GM12891 (cell line): ENCODE results near the gene SVOPL.

Experiments used
- DNase-seq: peaks from one replicate; pipeline ENCODE4 v3.0.0; 2011; ENCODE audit warnings: low spot score; ENCODE audit not compliant: insufficient read length
- FAIRE-seq: peaks from 2 replicates; lab custom pipeline; 2011; peaks lifted over from hg19 to GRCh38; lab: Jason Lieb, UNC
- PAX5 ChIP-seq: IDR thresholded peaks from 2 replicates; pipeline ENCODE4 v1.6.1; 2011; ENCODE audit warnings: low read length, moderate library complexity, mild to moderate bottlenecking; ENCODE audit not compliant: insufficient read depth, severe bottlenecking
- POLR2A ChIP-seq: IDR thresholded peaks from 2 replicates; pipeline ENCODE4 v1.6.1; 2011; ENCODE audit warnings: low read depth, low read length, control low read depth
- POLR2AphosphoS5 ChIP-seq: IDR thresholded peaks from 2 replicates; pipeline ENCODE4 v1.6.1; 2011; ENCODE audit warnings: low read depth, low read length, control low read depth
- POU2F2 ChIP-seq: IDR thresholded peaks from 2 replicates; pipeline ENCODE4 v1.6.1; 2011; ENCODE audit warnings: low read depth, mild to moderate bottlenecking, control low read depth, low read length, moderate library complexity
- SPI1 ChIP-seq: IDR thresholded peaks from 2 replicates; pipeline ENCODE4 v1.6.1; 2011; ENCODE audit warnings: low read depth, low read length, control low read depth
- TAF1 ChIP-seq: IDR thresholded peaks from 2 replicates; pipeline ENCODE4 v1.6.1; 2011; ENCODE audit warnings: low read depth, low read length, control low read depth

The SVOPL gene

DNA sequence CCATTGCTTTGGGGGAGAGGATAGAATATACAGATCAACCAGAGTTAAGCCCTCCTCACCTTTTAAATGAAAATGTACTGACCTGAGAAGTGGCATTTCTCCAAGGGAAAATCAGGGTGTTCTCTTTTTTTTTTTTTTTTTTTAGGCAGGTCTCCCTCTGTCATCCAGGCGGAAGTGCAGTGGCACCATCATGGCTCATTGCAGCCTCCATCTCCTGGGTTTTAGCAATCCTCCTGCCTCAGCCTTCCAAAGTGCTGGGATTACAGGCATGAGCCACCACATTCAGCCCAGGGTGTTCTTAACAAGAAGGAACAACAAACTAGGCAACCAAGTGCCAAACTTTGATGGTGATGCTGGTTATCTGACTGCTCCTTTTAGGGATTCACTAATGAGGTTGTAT is 111.0 kb downstream of the SVOPL start:
- TF ChIP-seq POLR2A (no peak), POLR2AphosphoS5 (no peak), TAF1 (no peak), SPI1 (no peak), PAX5 (no peak), POU2F2 (no peak)
- FAIRE-seq: no peak

GRCh38 chr7:138588986-138589385 is 112.2 kb downstream of the SVOPL start:
- FAIRE-seq (no peak), DNase-seq (no peak)
- TF ChIP-seq POU2F2 (no peak), SPI1 (no peak), PAX5 (no peak), POLR2AphosphoS5 (no peak), TAF1 (no peak), POLR2A (no peak)

More for the DNA sequence above, 111.0 kb downstream of the SVOPL start:
- DNase-seq: no peak

- FAIRE-seq (no peak), DNase-seq (no peak)
- no peak for TF ChIP-seq TAF1
- no peak for TF ChIP-seq POU2F2
- no peak for TF ChIP-seq POLR2A
Observed at GRCh38 chr7:138587485-138587884, 113.7 kb downstream of the SVOPL start.

DNA sequence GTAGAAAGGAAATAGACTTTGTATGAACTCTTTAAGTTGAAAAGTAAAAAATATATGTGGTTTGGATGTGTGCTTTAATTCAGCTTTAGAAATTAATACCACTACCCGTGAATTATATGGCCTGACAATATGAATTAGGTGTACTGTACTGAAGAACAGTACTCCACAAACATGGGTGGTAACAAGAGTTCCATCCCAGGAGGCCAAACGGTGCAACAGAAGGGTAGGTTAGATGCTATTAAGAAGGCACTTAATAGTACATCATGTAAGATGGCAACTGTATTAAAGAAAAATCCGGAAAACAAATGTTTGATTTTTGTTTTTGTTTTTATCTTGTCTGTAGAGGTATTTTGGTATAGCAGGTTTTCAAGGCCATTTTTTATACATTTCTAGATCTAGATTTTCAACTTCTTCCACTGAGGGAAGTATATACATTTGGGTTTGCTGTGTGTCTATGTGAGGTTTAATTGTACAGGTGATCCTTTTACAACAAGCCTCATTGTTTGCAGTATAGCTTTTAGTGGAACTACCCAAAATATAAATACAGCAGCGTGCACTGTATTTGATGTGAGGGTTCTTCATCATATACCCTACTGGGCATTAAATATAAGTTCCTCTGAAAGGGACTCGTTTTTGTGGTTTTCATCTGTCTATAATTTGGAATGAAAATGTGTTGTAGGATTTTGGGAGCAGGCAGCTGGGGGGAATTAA is 115.7 kb downstream of the SVOPL start:
- TF ChIP-seq POLR2AphosphoS5 (no peak), POLR2A (no peak), PAX5 (no peak), SPI1 (no peak), POU2F2 (no peak), TAF1 (no peak)
- no peak for DNase-seq
- FAIRE-seq: no peak

DNA sequence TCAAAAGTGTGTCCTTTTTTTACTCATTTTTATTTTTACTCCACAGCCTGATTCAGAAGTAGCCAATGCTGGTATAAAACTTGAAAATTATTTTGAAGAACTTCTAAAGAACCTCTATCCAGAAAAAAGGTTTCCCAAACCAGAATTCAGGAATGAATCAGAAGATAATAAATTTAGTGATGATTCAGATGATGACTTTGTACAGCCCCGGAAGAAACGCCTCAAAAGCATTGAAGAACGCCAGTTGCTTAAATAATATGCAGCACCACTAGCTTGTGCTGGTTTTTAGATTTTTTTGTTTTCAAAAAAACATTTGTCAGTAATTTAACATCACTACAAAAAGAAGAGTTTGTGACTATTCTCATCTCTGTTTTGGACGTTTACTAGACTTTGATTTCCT is 116.5 kb downstream of the SVOPL start:
- TF ChIP-seq POU2F2 (no peak), SPI1 (no peak), POLR2A (no peak), PAX5 (no peak), POLR2AphosphoS5 (no peak), TAF1 (no peak)
- DNase-seq: no peak
- FAIRE-seq: no peak

- DNase-seq: no peak
- FAIRE-seq: no peak
- TF ChIP-seq POU2F2 (no peak), POLR2AphosphoS5 (no peak), TAF1 (no peak), PAX5 (no peak), POLR2A (no peak), SPI1 (no peak)
Observed at GRCh38 chr7:138584283-138584682, 116.9 kb downstream of the SVOPL start.

DNA sequence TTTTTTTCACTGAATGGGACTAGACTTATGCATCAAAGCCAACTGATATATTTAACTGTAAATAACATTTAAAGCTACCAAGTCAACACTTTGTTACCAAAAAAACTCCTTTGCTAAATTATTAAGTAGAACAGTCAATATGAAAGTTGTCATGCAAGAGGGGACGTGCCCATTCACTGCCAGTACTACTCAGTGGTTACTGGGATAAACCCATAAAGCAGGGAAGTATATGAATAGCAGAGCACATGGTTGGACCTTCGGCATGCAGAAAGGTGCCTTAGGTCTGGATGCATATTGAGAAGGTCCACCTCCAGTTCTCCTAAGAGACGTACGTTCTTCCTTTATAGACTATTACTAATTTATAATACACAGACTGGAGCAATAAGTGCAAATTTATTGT is 120.1 kb downstream of the SVOPL start:
- no peak for FAIRE-seq
- DNase-seq: no peak
- no peak for TF ChIP-seq SPI1
- no peak for TF ChIP-seq POLR2AphosphoS5
- TF ChIP-seq POU2F2: no peak
- no peak for TF ChIP-seq TAF1
- no peak for TF ChIP-seq POLR2A
- TF ChIP-seq PAX5: no peak

DNA sequence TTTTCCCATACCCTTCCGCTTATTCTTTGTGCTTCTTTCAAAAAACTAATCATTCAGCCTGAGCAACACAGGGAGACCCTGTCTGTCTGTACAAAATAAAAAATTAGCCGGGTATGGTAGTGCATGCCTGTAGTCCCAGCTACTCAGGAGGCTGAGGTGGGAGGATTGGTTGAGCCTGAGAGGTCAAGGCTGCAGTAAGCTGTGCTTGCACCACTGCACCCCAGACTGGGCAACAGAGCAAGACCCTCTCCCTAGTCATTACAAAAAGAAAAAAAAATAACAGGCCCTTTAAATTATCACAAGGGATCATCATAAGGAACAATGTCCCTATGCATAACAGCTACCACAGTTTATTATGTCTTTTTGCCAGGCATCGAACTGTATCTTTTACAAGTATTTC is 121.5 kb downstream of the SVOPL start:
- FAIRE-seq (no peak), DNase-seq (no peak)
- no peak for TF ChIP-seq TAF1
- TF ChIP-seq PAX5: no peak
- no peak for TF ChIP-seq SPI1
- no peak for TF ChIP-seq POLR2A
- no peak for TF ChIP-seq POLR2AphosphoS5
- no peak for TF ChIP-seq POU2F2

GRCh38 chr7:138579136-138579535 is 122.0 kb downstream of the SVOPL start:
- no peak for FAIRE-seq
- DNase-seq: no peak
- TF ChIP-seq POU2F2 (no peak), POLR2AphosphoS5 (no peak), PAX5 (no peak), TAF1 (no peak), POLR2A (no peak), SPI1 (no peak)

GRCh38 chr7:138575897-138576428 is 125.2 kb downstream of the SVOPL start:
- no peak for FAIRE-seq
- TF ChIP-seq POU2F2 (no peak), SPI1 (no peak), POLR2AphosphoS5 (no peak), POLR2A (no peak), TAF1 (no peak), PAX5 (no peak)

DNA sequence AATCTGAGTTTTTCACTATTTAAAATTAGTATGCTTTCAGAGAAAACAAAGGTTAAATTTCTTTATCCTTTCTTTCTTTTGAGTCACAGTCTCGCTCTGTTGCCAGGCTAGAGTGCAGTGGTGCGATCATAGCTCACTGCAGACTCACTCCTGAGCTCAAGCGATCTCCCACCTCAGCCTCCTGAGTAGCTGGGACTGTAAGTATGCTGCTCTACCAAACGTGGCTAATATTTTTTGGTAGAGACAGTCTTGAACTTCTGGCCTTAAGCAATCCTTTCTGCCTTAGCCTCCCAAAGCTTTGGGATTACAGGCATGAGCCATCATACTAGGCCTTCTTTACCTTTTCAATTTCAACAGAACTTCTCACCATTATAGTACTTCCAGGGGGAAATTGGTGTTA is 127.4 kb downstream of the SVOPL start:
- no peak for FAIRE-seq
- TF ChIP-seq POLR2A (no peak), SPI1 (no peak), POU2F2 (no peak), TAF1 (no peak), PAX5 (no peak), POLR2AphosphoS5 (no peak)
- DNase-seq: no peak

More at GRCh38 chr7:138575897-138576428, 125.2 kb downstream of the SVOPL start:
- no peak for DNase-seq
